Trophoblast cell (in vitro differentiated cells and primary cell): ENCODE results near the gene SMG9.
"Not testable (repeated sequence)": the region's sequence is repeated elsewhere in the genome, so short reads cannot be mapped to it uniquely, and the experiment has no call there.

Experiments
- DNase-seq, 2 donors: peaks; one replicate each; pipeline ENCODE4 v3.0.0-alpha.2; 2016
- H2AFZ ChIP-seq: 2 replicates; pipeline ENCODE4 v1.6.1; 2013; ENCODE audit warnings: low read length, moderate library complexity, mild to moderate bottlenecking; ENCODE audit not compliant: insufficient read depth, poor library complexity
- H2AK5ac ChIP-seq: 2 replicates; pipeline ENCODE4 v1.6.1; 2013; ENCODE audit warnings: mild to moderate bottlenecking, low read length
- H2BK120ac ChIP-seq: 2 replicates; pipeline ENCODE4 v1.6.1; 2013; ENCODE audit warnings: low read length, mild to moderate bottlenecking, moderate library complexity; ENCODE audit not compliant: insufficient read depth, poor library complexity
- H2BK12ac ChIP-seq: 2 replicates; pipeline ENCODE4 v1.6.1; 2013; ENCODE audit warnings: mild to moderate bottlenecking, low read length, moderate library complexity
- H2BK5ac ChIP-seq: 2 replicates; pipeline ENCODE4 v1.6.1; 2013; ENCODE audit warnings: low read length, low read depth, moderate library complexity, mild to moderate bottlenecking; ENCODE audit not compliant: poor library complexity
- H3K14ac ChIP-seq: 2 replicates; pipeline ENCODE4 v1.6.1; 2013; ENCODE audit warnings: mild to moderate bottlenecking, low read length
- H3K18ac ChIP-seq: 2 replicates; pipeline ENCODE4 v1.6.1; 2013; ENCODE audit warnings: mild to moderate bottlenecking, low read length
- H3K23ac ChIP-seq: 2 replicates; pipeline ENCODE4 v1.6.1; 2013; ENCODE audit warnings: low read length
- H3K27ac ChIP-seq: 2 replicates; pipeline ENCODE4 v1.5.1; 2013; ENCODE audit warnings: low read depth, mild to moderate bottlenecking, inconsistent platforms, low read length, moderate library complexity
- H3K27me3 ChIP-seq: 2 replicates; pipeline ENCODE4 v1.6.1; 2013; ENCODE audit warnings: inconsistent platforms, mild to moderate bottlenecking, low read length, moderate library complexity; ENCODE audit not compliant: insufficient read depth
- H3K36me3 ChIP-seq, 2 experiments: 1 replicate in 1 of 2; 2 replicates in 1 of 2; pipeline ENCODE4 v1.6.1; 2013; ENCODE audit warnings: low read length in 2 of 2, mild to moderate bottlenecking in 2 of 2, moderate library complexity in 1 of 2; ENCODE audit not compliant: insufficient read depth in 2 of 2, control insufficient read depth in 1 of 2
- H3K4ac ChIP-seq: 2 replicates; pipeline ENCODE4 v1.6.1; 2013; ENCODE audit warnings: low read depth, mild to moderate bottlenecking, low read length, moderate library complexity
- H3K4me1 ChIP-seq, 2 experiments: 1 replicate in 1 of 2; 2 replicates in 1 of 2; pipeline ENCODE4 v1.6.1; 2013; ENCODE audit warnings: low read length in 2 of 2, mild to moderate bottlenecking in 2 of 2, moderate library complexity in 1 of 2; ENCODE audit not compliant: insufficient read depth in 2 of 2, control insufficient read depth in 1 of 2
- H3K4me2 ChIP-seq: 2 replicates; pipeline ENCODE4 v1.6.1; 2013; ENCODE audit warnings: inconsistent platforms, mild to moderate bottlenecking, low read length, moderate library complexity
- H3K4me3 ChIP-seq: 2 replicates; pipeline ENCODE4 v1.5.1; 2013; ENCODE audit warnings: mild to moderate bottlenecking, low read depth, low read length, inconsistent platforms
- H3K79me1 ChIP-seq: one replicate; pipeline ENCODE4 v1.6.1; 2013; ENCODE audit warnings: low read length
- H3K79me2 ChIP-seq: 2 replicates; pipeline ENCODE4 v1.6.1; 2013; ENCODE audit warnings: low read length, mild to moderate bottlenecking; ENCODE audit not compliant: control insufficient read depth, insufficient read depth, poor library complexity
- H3K9ac ChIP-seq: 2 replicates; pipeline ENCODE4 v1.6.1; 2013; ENCODE audit warnings: mild to moderate bottlenecking, low read length
- H3K9me3 ChIP-seq: 2 replicates; pipeline ENCODE4 v1.6.1; 2013; ENCODE audit warnings: low read depth, mild to moderate bottlenecking, control low read depth, inconsistent platforms, low read length; ENCODE audit not compliant: insufficient read depth
- H4K12ac ChIP-seq: 2 replicates; pipeline ENCODE4 v1.6.1; 2013; ENCODE audit warnings: low read depth, mild to moderate bottlenecking, low read length, moderate library complexity
- H4K8ac ChIP-seq: 2 replicates; pipeline ENCODE4 v1.6.1; 2013; ENCODE audit warnings: low read depth, mild to moderate bottlenecking, low read length, moderate library complexity
- H4K91ac ChIP-seq: one replicate; pipeline ENCODE4 v1.6.1; 2013; ENCODE audit warnings: low read depth, mild to moderate bottlenecking, low read length, moderate library complexity
- WGBS: extraction: QIAGEN DNeasy Blood & Tissue Kit; methylation state at CpG from one replicate; pipeline ENCODE4 v1.1.7; 2013; ENCODE audit warnings: missing lambda C conversion rate; ENCODE audit not compliant: insufficient read length, insufficient coverage; ENCODE audit errors: extremely low coverage; 5-methylcytosine and 5-hydroxymethylcytosine counted together

SMG9 gene

DNA sequence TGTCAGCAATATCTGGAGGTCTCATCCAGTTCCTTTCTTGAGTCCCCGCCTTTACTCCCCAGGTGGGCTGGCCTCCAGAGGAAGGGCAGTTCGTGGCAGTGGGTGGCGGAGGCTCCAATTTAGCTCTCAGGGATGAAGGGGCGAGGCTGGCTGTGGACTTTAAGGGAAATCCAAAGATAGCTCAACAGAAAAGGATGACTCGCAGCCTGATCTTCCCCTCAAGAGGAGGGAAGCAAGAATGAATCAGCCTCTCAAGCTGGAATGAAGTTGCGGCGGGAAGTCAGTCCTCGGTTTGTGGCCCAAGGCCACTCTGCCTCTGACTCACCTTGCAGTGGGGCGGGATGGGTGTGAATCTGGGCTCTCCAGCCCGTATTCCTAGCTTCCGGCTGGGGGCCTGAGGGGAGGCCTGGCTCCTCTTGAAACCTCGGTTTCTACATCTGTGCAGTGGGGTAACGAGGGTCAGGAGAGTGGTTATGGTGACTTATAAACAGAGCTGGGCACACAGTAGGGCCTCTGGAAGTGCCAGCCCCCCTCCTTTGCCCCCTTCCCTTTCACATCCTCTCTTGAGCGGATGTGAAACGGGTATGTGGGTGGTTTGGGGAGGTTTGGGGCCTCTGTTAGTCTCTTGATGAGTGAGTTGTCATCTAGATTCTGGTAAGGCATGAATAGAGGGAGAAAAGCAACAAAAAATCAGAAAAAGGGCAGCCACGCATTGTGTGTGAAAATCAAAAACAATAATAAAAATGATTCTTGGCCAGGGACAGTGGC is 10.5 kb upstream of the SMG9 start:
- H2AFZ ChIP-seq, result peak overlapping the region; percentile 37

DNA sequence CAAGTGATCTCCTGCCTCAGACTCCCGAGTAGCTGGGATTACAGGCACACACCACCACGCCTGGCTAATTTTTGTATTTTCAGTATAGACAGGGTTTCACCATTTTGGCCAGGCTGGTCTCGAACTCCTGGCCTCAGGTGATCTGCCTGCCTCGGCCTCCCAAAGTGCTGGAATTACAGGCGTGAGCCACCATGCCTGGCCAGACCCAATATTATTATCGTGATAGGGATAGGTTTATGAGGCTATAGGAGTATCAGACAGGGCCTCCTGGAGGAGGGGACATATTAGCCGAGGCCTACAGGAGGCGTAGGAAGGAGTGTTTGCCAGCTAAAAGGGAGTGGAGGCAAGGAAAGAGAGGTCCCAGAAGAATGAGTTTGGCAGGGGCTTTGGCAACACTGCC is 9.9 kb upstream of the SMG9 start:
- H3K27ac ChIP-seq, result peak overlapping the region; percentile 93
- peak overlapping the region; percentile 37 for H2AFZ ChIP-seq
- H3K79me1 ChIP-seq, result peaks cover 18% of the 10 kb centered on the region
- not testable (repeated sequence) for H3K23ac ChIP-seq, DNase-seq, H3K79me2 ChIP-seq, H3K9me3 ChIP-seq, H3K36me3 ChIP-seq, H3K9ac ChIP-seq, H3K4ac ChIP-seq, H3K27me3 ChIP-seq, H3K4me3 ChIP-seq, H2AK5ac ChIP-seq
- H4K91ac ChIP-seq, result peak overlapping the region; percentile 86
- H2BK5ac ChIP-seq, result peak overlapping the region; percentile 91
- peak overlapping the region; percentile 84 for H3K14ac ChIP-seq
- WGBS, result no CpG with 5 or more reads among the region's 8 CpGs
- peak overlapping the region; percentile 73 for H2BK120ac ChIP-seq
- H3K4me2 ChIP-seq, result peak overlapping the region; percentile 28
- peaks cover 18 to 19% of the 10 kb centered on the region in 2 experiments for H3K4me1 ChIP-seq
- peak overlapping the region; percentile 73 for H3K18ac ChIP-seq
- H4K8ac ChIP-seq, result peak overlapping the region; percentile 89
- H4K12ac ChIP-seq, result peak overlapping the region; percentile 27
- peak overlapping the region; percentile 88 for H2BK12ac ChIP-seq

More for the DNA sequence above, 10.5 kb upstream of the SMG9 start:
- H3K23ac ChIP-seq, result no peak overlapping the region
- H3K9ac ChIP-seq, result no peak overlapping the region
- H3K27ac ChIP-seq, result peak overlapping the region; percentile 93
- no peaks in the 10 kb centered on the region for H3K27me3 ChIP-seq
- H4K12ac ChIP-seq, result peak overlapping the region; percentile 27
- peak overlapping the region; percentile 51 for H2AK5ac ChIP-seq
- H4K91ac ChIP-seq, result peak overlapping the region; percentile 86
- H3K36me3 ChIP-seq, result peaks cover 4 to 7% of the 10 kb centered on the region in 2 experiments
- H3K79me2 ChIP-seq, result peaks cover 2% of the 10 kb centered on the region
- peak overlapping the region; percentile 89 for H4K8ac ChIP-seq
- WGBS, result no CpG with 5 or more reads among the region's 16 CpGs
- peak overlapping the region; percentile 88 for H2BK12ac ChIP-seq
- H3K18ac ChIP-seq, result peak overlapping the region; percentile 73
- no peak overlapping the region for H3K4me3 ChIP-seq
- peak overlapping the region; percentile 25 for H3K4ac ChIP-seq
- DNase-seq, result peak; percentile 95 to 96
- peak overlapping the region; percentile 91 for H2BK5ac ChIP-seq
- H3K9me3 ChIP-seq, result peaks cover 4% of the 10 kb centered on the region
- H3K79me1 ChIP-seq, result peaks cover 18% of the 10 kb centered on the region
- peak overlapping the region; percentile 84 for H2BK120ac ChIP-seq
- H3K4me2 ChIP-seq, result peak overlapping the region; percentile 28
- peak overlapping the region; percentile 84 for H3K14ac ChIP-seq
- peaks cover 18 to 19% of the 10 kb centered on the region in 2 experiments for H3K4me1 ChIP-seq

DNA sequence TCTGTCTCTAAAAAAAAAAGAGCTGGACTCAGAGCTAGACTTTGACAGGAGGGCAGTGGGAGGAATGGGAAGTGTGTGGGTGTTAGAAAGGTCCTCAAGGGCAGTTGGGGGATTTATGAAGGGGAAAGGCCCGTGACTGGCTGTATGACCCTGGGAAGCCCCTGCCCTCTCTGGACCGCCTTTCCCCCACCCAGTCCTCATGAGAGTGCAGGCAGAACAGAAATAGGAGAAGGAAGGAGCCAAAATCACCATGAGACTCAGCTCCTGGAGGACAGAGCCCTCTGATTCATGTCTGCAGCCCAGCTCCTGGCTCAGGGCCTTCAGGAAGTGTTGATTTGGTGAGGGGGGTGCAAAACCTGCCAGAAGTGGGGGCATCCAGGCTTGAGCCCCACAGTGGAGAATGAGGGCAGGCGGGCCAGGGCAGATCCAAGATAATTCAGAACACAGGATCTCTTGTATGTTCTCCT is 8.7 kb upstream of the SMG9 start:
- Histone ChIP-seq H3K23ac (no peak overlapping the region), H3K18ac (no peak overlapping the region)
- WGBS, result no CpG with 5 or more reads among the region's 3 CpGs

DNA sequence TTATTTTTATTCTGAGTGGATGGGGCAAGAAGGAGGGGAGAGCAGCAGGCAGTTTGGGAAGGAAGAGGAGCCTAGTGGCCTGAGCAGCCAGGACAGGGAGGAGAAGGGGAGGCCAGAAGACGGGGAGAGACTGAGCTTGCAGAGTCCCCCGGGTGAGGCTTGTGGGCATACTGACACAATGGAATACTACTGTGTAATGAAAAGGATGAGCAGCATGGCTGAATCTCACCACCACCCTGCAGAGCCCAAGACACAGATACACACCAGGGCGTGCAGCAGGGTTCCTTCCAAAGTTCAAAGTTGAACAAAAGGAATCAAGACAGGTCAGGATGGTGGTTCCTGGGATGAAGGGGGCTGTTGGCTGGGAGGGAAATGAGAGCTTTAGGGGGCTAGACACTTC is 8.1 kb upstream of the SMG9 start:
- H3K14ac ChIP-seq, result no peak overlapping the region
- H4K12ac ChIP-seq, result no peak overlapping the region
- H3K79me2 ChIP-seq, result peaks cover 2% of the 10 kb centered on the region
- no peak overlapping the region for H2BK120ac ChIP-seq
- H2BK5ac ChIP-seq, result no peak overlapping the region
- no peak overlapping the region for H2AFZ ChIP-seq
- H4K8ac ChIP-seq, result no peak overlapping the region
- no peaks in the 10 kb centered on the region for H3K27me3 ChIP-seq
- H3K4me1 ChIP-seq, result peaks cover 20 to 21% of the 10 kb centered on the region in 2 experiments
- H3K23ac ChIP-seq, result no peak overlapping the region
- no peak overlapping the region for H3K27ac ChIP-seq
- no peak overlapping the region for H3K9ac ChIP-seq
- no peak overlapping the region for H3K4me2 ChIP-seq
- H3K36me3 ChIP-seq, result no peaks in the 10 kb centered on the region
- no peak overlapping the region for H2AK5ac ChIP-seq
- H3K18ac ChIP-seq, result no peak overlapping the region
- no CpG with 5 or more reads among the region's 3 CpGs for WGBS
- H3K9me3 ChIP-seq, result no peaks in the 10 kb centered on the region
- no peak overlapping the region for H4K91ac ChIP-seq
- no peak overlapping the region for H3K4ac ChIP-seq
- H3K4me3 ChIP-seq, result no peak overlapping the region
- H2BK12ac ChIP-seq, result no peak overlapping the region
- DNase-seq, result no peak
- H3K79me1 ChIP-seq, result peaks cover 21% of the 10 kb centered on the region

More for the DNA sequence above, 8.7 kb upstream of the SMG9 start:
- no peaks in the 10 kb centered on the region for H3K36me3 ChIP-seq
- peak overlapping the region; percentile 56 for H2BK120ac ChIP-seq
- H4K91ac ChIP-seq, result peak overlapping the region; percentile 59
- H3K4ac ChIP-seq, result no peak overlapping the region
- no peak overlapping the region for H3K27ac ChIP-seq
- no peak overlapping the region for H3K4me2 ChIP-seq
- DNase-seq, result peak; percentile 35 to 58
- H3K9me3 ChIP-seq, result no peaks in the 10 kb centered on the region
- H3K79me1 ChIP-seq, result peaks cover 21% of the 10 kb centered on the region
- peaks cover 20 to 21% of the 10 kb centered on the region in 2 experiments for H3K4me1 ChIP-seq
- H3K79me2 ChIP-seq, result peaks cover 2% of the 10 kb centered on the region
- no peak overlapping the region for H3K4me3 ChIP-seq
- peak overlapping the region; percentile 57 for H2AK5ac ChIP-seq
- no peaks in the 10 kb centered on the region for H3K27me3 ChIP-seq
- no peak overlapping the region for H2AFZ ChIP-seq
- H4K8ac ChIP-seq, result no peak overlapping the region
- no peak overlapping the region for H2BK5ac ChIP-seq
- H2BK12ac ChIP-seq, result peak overlapping the region; percentile 89
- no peak overlapping the region for H3K9ac ChIP-seq
- peak overlapping the region; percentile 27 for H3K14ac ChIP-seq
- no peak overlapping the region for H4K12ac ChIP-seq
